ENCODE measurements around the gene NR3C2. TPM values are rescaled to one million over a fixed set of nuclear protein-coding genes. Genes with fewer than 3 reads are reported as not detected.

Gene NR3C2
- total and polyA plus RNA-seq, 10 of the 15 experiments (the other 5 are each of a cell fraction or from before 2014, with no cell fraction given), result 0.05 to 0.11 (median 0.08) TPM; not detected in 4

- no peak for TF ChIP-seq NKRF (conservative IDR thresholded peaks at IDR 0.05)
- TF ChIP-seq MTA3 (IDR thresholded peaks at IDR 0.05; ENCODE audit: borderline replicate concordance, low read length), result no peak
- no peak for TF ChIP-seq E2F4 (IDR thresholded peaks at IDR 0.05; ENCODE audit: low read depth, low read length)
- TF ChIP-seq FOS (IDR thresholded peaks at IDR 0.05; ENCODE audit: borderline replicate concordance, extremely low read depth, insufficient read length), result no peak
- no peak for TF ChIP-seq HDGF (IDR thresholded peaks at IDR 0.05)
- TF ChIP-seq GATAD2B (conservative IDR thresholded peaks at IDR 0.05; ENCODE audit: low read depth), result no peak
- no peak for TF ChIP-seq STAT1 (conservative IDR thresholded peaks at IDR 0.05)
Measured at GRCh38 chr4:148154769-148155168, 287.4 kb downstream of the NR3C2 start (continued).

GRCh38 chr4:148152868-148153625, 289.2 kb downstream of the NR3C2 start:
- no peaks in the 10 kb centered on the region for H3K4me1 ChIP-seq (ENCODE audit: control insufficient read depth, insufficient read depth, low read length)
- CTCF ChIA-PET, result interaction anchor here (0.7 kb wide), 1 partner anchor 118 kb away, joined by 3 read pairs; no protein-coding TSS in a partner anchor
- TF ChIP-seq NFYB (IDR thresholded peaks at IDR 0.05; ENCODE audit: insufficient read depth, low read depth, low read length) (no peak), RAD21 (IDR thresholded peaks at IDR 0.05; ENCODE audit: insufficient read depth, low read depth, low read length) (peak; percentile 11; the same call in 1 of the 2 replicates), ZSCAN29 (IDR thresholded peaks at IDR 0.05) (no peak), CREB1 (IDR thresholded peaks at IDR 0.05; ENCODE audit: low read depth) (no peak), ZNF274 (IDR thresholded peaks at IDR 0.05; ENCODE audit: insufficient read depth, insufficient read length) (no peak), ZNF217 (IDR thresholded peaks at IDR 0.05) (no peak), HDAC6 (IDR thresholded peaks at IDR 0.05; ENCODE audit: unreplicated experiment) (no peak), ZNF207 (IDR thresholded peaks at IDR 0.05; ENCODE audit: borderline replicate concordance) (no peak), PAX5 (IDR thresholded peaks at IDR 0.05; ENCODE audit: borderline replicate concordance, low read depth, low read length) (no peak), NR2C1 (IDR thresholded peaks at IDR 0.05) (no peak)
- TF ChIP-seq, protein P1, sequence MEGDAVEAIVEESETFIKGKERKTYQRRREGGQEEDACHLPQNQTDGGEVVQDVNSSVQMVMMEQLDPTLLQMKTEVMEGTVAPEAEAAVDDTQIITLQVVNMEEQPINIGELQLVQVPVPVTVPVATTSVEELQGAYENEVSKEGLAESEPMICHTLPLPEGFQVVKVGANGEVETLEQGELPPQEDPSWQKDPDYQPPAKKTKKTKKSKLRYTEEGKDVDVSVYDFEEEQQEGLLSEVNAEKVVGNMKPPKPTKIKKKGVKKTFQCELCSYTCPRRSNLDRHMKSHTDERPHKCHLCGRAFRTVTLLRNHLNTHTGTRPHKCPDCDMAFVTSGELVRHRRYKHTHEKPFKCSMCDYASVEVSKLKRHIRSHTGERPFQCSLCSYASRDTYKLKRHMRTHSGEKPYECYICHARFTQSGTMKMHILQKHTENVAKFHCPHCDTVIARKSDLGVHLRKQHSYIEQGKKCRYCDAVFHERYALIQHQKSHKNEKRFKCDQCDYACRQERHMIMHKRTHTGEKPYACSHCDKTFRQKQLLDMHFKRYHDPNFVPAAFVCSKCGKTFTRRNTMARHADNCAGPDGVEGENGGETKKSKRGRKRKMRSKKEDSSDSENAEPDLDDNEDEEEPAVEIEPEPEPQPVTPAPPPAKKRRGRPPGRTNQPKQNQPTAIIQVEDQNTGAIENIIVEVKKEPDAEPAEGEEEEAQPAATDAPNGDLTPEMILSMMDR (IDR thresholded peaks at IDR 0.05 in 2 of 3, conservative IDR thresholded peaks at IDR 0.05 in 1 of 3; ENCODE audit: control insufficient read depth in 2 of 3, extremely low read depth in 1 of 3, insufficient read depth in 1 of 3, low read depth in 3 of 3, low read length in 3 of 3), result peak in 1 of 3 experiments; percentile 24; a peak in 2 of 6 replicates

More at GRCh38 chr4:148152868-148153625, 289.2 kb downstream of the NR3C2 start:
- Histone ChIP-seq H3K4me2 (ENCODE audit: control insufficient read depth, insufficient read depth) (no peak overlapping the region), H3K9me3 (replicated peaks; ENCODE audit: control insufficient read depth, insufficient read depth, low read length) (no peaks in the 10 kb centered on the region), H3K9ac (ENCODE audit: control insufficient read depth, insufficient read depth, low read length) (no peak overlapping the region), H4K20me1 (ENCODE audit: control insufficient read depth, insufficient read depth) (no peaks in the 10 kb centered on the region), H3K27me3 (replicated peaks in 1 of 2; ENCODE audit: control insufficient read depth in 2 of 2, insufficient read depth in 2 of 2, low read length in 1 of 2) (no peaks in the 10 kb centered on the region; a peak in 1 of 4 replicates), H3K36me3 (ENCODE audit: control insufficient read depth in 2 of 2, insufficient read depth in 2 of 2, low read length in 1 of 2) (no peaks in the 10 kb centered on the region), H2AFZ (ENCODE audit: control insufficient read depth, low read depth, low read length) (no peak overlapping the region), H3K27ac (ENCODE audit: control insufficient read depth, insufficient read depth) (no peak overlapping the region), H3K79me2 (ENCODE audit: control insufficient read depth, insufficient read depth, low read length) (no peaks in the 10 kb centered on the region), H3K4me3 (no peak overlapping the region)
- intact Hi-C loops (cut with micrococcal nuclease; ENCODE audit: unreplicated experiment) (no loop called here), in situ Hi-C loops (cut with MboI) (no loop called here)
- WGBS (ENCODE audit: insufficient coverage, insufficient replicate concordance, low lambda C conversion rate, missing lambda C conversion rate), result 70% methylated on average over 4 of the region's 4 CpGs
- FAIRE-seq (no peak), ATAC-seq (0 out of 3 replicates have a peak, but pooled peaks have one; percentile 30), DNase-seq (ENCODE audit: low read depth, low spot score) (no peak)
- ChIA-PET SMC1A (ENCODE audit: uncharacterized antibody, unreplicated experiment) (no interaction called here), POLR2A (interaction anchor here (0.7 kb wide), 1 partner anchor 171 kb away, joined by 3 read pairs; no protein-coding TSS in a partner anchor), RAD21 (ENCODE audit: unreplicated experiment) (no interaction called here)
- BruUV-seq (replicated peaks), result no TSS peak
